K562 (cell line): ENCODE results near the gene NNAT.

Experiments
- FOXP1 ChIP-seq: sonication (generic); formaldehyde crosslinking; IDR thresholded peaks from 2 replicates; pipeline ENCODE4 v1.8.0; 2022; ENCODE audit warnings: mild to moderate bottlenecking, missing genetic modification reagents
- HDAC3 ChIP-seq: fragments of 450-650 bp; IDR thresholded peaks from 2 replicates; pipeline ENCODE4 v1.6.1; 2018; ENCODE audit warnings: borderline replicate concordance, mild to moderate bottlenecking, moderate library complexity; ENCODE audit not compliant: partially characterized antibody
- MTA1 ChIP-seq: fragments of 450-650 bp; IDR thresholded peaks from 2 replicates; pipeline ENCODE4 v1.6.1; 2017; ENCODE audit warnings: borderline replicate concordance
- ZNF830 ChIP-seq: fragments of 250-450 bp; sonication (Bioruptor Pico); IDR thresholded peaks from 2 replicates; pipeline ENCODE4 v1.5.0; 2021; ENCODE audit warnings: mild to moderate bottlenecking
- TF ChIP-seq, protein P1 (sequence below): sonication (generic); formaldehyde crosslinking; IDR thresholded peaks from 2 replicates; pipeline ENCODE4 v1.5.0; 2020; ENCODE audit warnings: missing genetic modification reagents
- TF ChIP-seq, protein P2 (sequence below), 3 experiments: fragments of 200-800 bp in 1 of 3; sonication (Bioruptor generic) in 1 of 3; sonication (generic) in 1 of 3; formaldehyde crosslinking in 1 of 3; IDR thresholded peaks; 2 replicates each; pipeline versions ENCODE4 v1.6.1 to v1.8.0; 2016 to 2022; ENCODE audit warnings: mild to moderate bottlenecking in 2 of 3, missing compliant biosample characterization in 2 of 3, missing genetic modification characterization in 2 of 3, missing genetic modification reagents in 1 of 3
- TF ChIP-seq, protein P3 (sequence below): fragments of 200-800 bp; sonication (Bioruptor generic); IDR thresholded peaks from 2 replicates; pipeline ENCODE4 v1.6.1; 2016; ENCODE audit warnings: missing genetic modification characterization, missing compliant biosample characterization
- TF ChIP-seq, protein P4 (sequence below), 3 experiments: IDR thresholded peaks in 2 of 3; conservative IDR thresholded peaks in 1 of 3; 2 replicates each; pipeline ENCODE4 v1.5.1; 2011 to 2012; ENCODE audit warnings: low read length in 3 of 3, mild to moderate bottlenecking in 3 of 3, control low read depth in 2 of 3, improper control_type of control experiment in 1 of 3, inconsistent platforms in 1 of 3, low read depth in 1 of 3, mixed read lengths in 1 of 3, moderate library complexity in 1 of 3; ENCODE audit not compliant: insufficient read depth in 2 of 3
- TF ChIP-seq, protein P5 (sequence below): fragments of 250-450 bp; sonication (Bioruptor Pico); IDR thresholded peaks from 2 replicates; pipeline ENCODE4 v1.8.0; 2021; ENCODE audit warnings: mild to moderate bottlenecking, moderate library complexity
- TF ChIP-seq, protein P6 (sequence below): sonication (generic); formaldehyde crosslinking; IDR thresholded peaks from 2 replicates; pipeline ENCODE4 v1.8.1; 2022; ENCODE audit warnings: missing genetic modification reagents

DNA sequence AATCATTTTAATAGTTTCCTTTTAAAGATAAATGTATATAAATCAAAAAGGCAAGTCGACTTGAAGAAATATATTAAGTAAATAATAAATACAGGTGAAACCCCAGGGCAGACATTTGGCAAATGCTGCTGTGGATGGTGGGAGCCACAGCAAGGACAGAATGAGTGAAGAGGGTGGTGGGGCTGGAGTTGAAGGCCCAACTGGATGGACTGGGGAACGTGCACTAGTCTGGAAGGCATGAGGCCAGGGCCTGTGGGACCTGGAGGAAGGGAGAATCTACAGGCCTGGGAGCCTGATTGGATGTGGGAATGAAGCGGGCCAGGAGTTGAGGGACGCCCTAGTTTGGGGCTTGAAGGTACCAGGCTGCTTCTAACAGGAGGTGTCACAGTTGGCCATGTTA, 37.3 kb downstream of the NNAT start:
- TF ChIP-seq, protein P1, sequence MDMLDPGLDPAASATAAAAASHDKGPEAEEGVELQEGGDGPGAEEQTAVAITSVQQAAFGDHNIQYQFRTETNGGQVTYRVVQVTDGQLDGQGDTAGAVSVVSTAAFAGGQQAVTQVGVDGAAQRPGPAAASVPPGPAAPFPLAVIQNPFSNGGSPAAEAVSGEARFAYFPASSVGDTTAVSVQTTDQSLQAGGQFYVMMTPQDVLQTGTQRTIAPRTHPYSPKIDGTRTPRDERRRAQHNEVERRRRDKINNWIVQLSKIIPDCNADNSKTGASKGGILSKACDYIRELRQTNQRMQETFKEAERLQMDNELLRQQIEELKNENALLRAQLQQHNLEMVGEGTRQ: no peak
- TF ChIP-seq, protein P2, sequence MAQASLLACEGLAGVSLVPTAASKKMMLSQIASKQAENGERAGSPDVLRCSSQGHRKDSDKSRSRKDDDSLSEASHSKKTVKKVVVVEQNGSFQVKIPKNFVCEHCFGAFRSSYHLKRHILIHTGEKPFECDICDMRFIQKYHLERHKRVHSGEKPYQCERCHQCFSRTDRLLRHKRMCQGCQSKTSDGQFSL (CRISPR knock-in tag; IDR thresholded peaks at IDR 0.05): no peak
- TF ChIP-seq, protein P2 (tag; IDR thresholded peaks at IDR 0.05): no peak
- TF ChIP-seq, protein P3, sequence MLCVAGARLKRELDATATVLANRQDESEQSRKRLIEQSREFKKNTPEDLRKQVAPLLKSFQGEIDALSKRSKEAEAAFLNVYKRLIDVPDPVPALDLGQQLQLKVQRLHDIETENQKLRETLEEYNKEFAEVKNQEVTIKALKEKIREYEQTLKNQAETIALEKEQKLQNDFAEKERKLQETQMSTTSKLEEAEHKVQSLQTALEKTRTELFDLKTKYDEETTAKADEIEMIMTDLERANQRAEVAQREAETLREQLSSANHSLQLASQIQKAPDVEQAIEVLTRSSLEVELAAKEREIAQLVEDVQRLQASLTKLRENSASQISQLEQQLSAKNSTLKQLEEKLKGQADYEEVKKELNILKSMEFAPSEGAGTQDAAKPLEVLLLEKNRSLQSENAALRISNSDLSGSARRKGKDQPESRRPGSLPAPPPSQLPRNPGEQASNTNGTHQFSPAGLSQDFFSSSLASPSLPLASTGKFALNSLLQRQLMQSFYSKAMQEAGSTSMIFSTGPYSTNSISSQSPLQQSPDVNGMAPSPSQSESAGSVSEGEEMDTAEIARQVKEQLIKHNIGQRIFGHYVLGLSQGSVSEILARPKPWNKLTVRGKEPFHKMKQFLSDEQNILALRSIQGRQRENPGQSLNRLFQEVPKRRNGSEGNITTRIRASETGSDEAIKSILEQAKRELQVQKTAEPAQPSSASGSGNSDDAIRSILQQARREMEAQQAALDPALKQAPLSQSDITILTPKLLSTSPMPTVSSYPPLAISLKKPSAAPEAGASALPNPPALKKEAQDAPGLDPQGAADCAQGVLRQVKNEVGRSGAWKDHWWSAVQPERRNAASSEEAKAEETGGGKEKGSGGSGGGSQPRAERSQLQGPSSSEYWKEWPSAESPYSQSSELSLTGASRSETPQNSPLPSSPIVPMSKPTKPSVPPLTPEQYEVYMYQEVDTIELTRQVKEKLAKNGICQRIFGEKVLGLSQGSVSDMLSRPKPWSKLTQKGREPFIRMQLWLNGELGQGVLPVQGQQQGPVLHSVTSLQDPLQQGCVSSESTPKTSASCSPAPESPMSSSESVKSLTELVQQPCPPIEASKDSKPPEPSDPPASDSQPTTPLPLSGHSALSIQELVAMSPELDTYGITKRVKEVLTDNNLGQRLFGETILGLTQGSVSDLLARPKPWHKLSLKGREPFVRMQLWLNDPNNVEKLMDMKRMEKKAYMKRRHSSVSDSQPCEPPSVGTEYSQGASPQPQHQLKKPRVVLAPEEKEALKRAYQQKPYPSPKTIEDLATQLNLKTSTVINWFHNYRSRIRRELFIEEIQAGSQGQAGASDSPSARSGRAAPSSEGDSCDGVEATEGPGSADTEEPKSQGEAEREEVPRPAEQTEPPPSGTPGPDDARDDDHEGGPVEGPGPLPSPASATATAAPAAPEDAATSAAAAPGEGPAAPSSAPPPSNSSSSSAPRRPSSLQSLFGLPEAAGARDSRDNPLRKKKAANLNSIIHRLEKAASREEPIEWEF (CRISPR knock-in tag): no peak
- TF ChIP-seq, protein P4, sequence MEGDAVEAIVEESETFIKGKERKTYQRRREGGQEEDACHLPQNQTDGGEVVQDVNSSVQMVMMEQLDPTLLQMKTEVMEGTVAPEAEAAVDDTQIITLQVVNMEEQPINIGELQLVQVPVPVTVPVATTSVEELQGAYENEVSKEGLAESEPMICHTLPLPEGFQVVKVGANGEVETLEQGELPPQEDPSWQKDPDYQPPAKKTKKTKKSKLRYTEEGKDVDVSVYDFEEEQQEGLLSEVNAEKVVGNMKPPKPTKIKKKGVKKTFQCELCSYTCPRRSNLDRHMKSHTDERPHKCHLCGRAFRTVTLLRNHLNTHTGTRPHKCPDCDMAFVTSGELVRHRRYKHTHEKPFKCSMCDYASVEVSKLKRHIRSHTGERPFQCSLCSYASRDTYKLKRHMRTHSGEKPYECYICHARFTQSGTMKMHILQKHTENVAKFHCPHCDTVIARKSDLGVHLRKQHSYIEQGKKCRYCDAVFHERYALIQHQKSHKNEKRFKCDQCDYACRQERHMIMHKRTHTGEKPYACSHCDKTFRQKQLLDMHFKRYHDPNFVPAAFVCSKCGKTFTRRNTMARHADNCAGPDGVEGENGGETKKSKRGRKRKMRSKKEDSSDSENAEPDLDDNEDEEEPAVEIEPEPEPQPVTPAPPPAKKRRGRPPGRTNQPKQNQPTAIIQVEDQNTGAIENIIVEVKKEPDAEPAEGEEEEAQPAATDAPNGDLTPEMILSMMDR (IDR thresholded peaks at IDR 0.05 in 2 of 3, conservative IDR thresholded peaks at IDR 0.05 in 1 of 3; ENCODE audit: insufficient read depth in 2 of 3, low read depth in 1 of 3, low read length in 3 of 3): no peak
- TF ChIP-seq HDAC3 (no peak), MTA1 (no peak), ZNF830 (CRISPR knock-in tag) (no peak), FOXP1 (CRISPR knock-in tag) (no peak)
- TF ChIP-seq, protein P5, sequence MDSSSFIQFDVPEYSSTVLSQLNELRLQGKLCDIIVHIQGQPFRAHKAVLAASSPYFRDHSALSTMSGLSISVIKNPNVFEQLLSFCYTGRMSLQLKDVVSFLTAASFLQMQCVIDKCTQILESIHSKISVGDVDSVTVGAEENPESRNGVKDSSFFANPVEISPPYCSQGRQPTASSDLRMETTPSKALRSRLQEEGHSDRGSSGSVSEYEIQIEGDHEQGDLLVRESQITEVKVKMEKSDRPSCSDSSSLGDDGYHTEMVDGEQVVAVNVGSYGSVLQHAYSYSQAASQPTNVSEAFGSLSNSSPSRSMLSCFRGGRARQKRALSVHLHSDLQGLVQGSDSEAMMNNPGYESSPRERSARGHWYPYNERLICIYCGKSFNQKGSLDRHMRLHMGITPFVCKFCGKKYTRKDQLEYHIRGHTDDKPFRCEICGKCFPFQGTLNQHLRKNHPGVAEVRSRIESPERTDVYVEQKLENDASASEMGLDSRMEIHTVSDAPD: no peak
- TF ChIP-seq, protein P6, sequence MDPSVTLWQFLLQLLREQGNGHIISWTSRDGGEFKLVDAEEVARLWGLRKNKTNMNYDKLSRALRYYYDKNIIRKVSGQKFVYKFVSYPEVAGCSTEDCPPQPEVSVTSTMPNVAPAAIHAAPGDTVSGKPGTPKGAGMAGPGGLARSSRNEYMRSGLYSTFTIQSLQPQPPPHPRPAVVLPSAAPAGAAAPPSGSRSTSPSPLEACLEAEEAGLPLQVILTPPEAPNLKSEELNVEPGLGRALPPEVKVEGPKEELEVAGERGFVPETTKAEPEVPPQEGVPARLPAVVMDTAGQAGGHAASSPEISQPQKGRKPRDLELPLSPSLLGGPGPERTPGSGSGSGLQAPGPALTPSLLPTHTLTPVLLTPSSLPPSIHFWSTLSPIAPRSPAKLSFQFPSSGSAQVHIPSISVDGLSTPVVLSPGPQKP (CRISPR knock-in tag): no peak
